ENCODE measurements around the gene CCDC9B. TPM values are rescaled to one million over a fixed set of nuclear protein-coding genes. Genes with fewer than 3 reads are reported as not detected.
A peak's percentile ranks its signal among the peaks of the same experiment; 100 is the strongest.

Gene CCDC9B
- total RNA-seq, 1 donor from 2014 or later: 58.0 TPM

- H3K27me3 Mint-ChIP-seq (ENCODE audit: low read depth): no peaks in the 10 kb centered on the region
- peak overlapping the region; percentile 99 for H3K27ac Mint-ChIP-seq (ENCODE audit: unreplicated experiment)
- peak; percentile 85 for TF ChIP-seq CTCF (IDR thresholded peaks at IDR 0.05)
- peak; percentile 92 for DNase-seq (ENCODE audit: low spot score)
- H3K9me3 Mint-ChIP-seq (ENCODE audit: low read depth): no peaks in the 10 kb centered on the region
- H3K4me3 Mint-ChIP-seq (ENCODE audit: unreplicated experiment): no peak overlapping the region
- H3K36me3 Mint-ChIP-seq (ENCODE audit: low read depth): no peaks in the 10 kb centered on the region
- H3K4me1 Mint-ChIP-seq (ENCODE audit: low read depth): peaks cover 48% of the 10 kb centered on the region
Observed at GRCh38 chr15:40344631-40345120, 3.9 kb upstream of the CCDC9B start.

- H3K27me3 Mint-ChIP-seq (ENCODE audit: low read depth): no peaks in the 10 kb centered on the region
- H3K4me3 Mint-ChIP-seq (ENCODE audit: unreplicated experiment): no peak overlapping the region
- TF ChIP-seq CTCF (IDR thresholded peaks at IDR 0.05): no peak
- H3K36me3 Mint-ChIP-seq (ENCODE audit: low read depth): no peaks in the 10 kb centered on the region
- DNase-seq (ENCODE audit: low spot score): no peak
- peak overlapping the region; percentile 99 for H3K27ac Mint-ChIP-seq (ENCODE audit: unreplicated experiment)
- H3K4me1 Mint-ChIP-seq (ENCODE audit: low read depth): peaks cover 52% of the 10 kb centered on the region
- no peaks in the 10 kb centered on the region for H3K9me3 Mint-ChIP-seq (ENCODE audit: low read depth)
Observed at GRCh38 chr15:40344217-40344616, 3.5 kb upstream of the CCDC9B start.

GRCh38 chr15:40343512-40343911, 2.8 kb upstream of the CCDC9B start:
- no peak for DNase-seq (ENCODE audit: low spot score)
- H3K4me3 Mint-ChIP-seq (ENCODE audit: unreplicated experiment): peak overlapping the region; percentile 34
- H3K4me1 Mint-ChIP-seq (ENCODE audit: low read depth): peaks cover 59% of the 10 kb centered on the region

GRCh38 chr15:40342416-40343320, 1.9 kb upstream of the CCDC9B start:
- Mint-ChIP-seq H3K4me3 (ENCODE audit: unreplicated experiment) (no peak overlapping the region), H3K27ac (ENCODE audit: unreplicated experiment) (peak overlapping the region; percentile 99), H3K27me3 (ENCODE audit: low read depth) (no peaks in the 10 kb centered on the region)

More at GRCh38 chr15:40343512-40343911, 2.8 kb upstream of the CCDC9B start:
- Mint-ChIP-seq H3K27me3 (ENCODE audit: low read depth) (no peaks in the 10 kb centered on the region), H3K36me3 (ENCODE audit: low read depth) (no peaks in the 10 kb centered on the region), H3K9me3 (ENCODE audit: low read depth) (no peaks in the 10 kb centered on the region), H3K27ac (ENCODE audit: unreplicated experiment) (peak overlapping the region; percentile 99)
- no peak for TF ChIP-seq CTCF (IDR thresholded peaks at IDR 0.05)

More at GRCh38 chr15:40342416-40343320, 1.9 kb upstream of the CCDC9B start:
- H3K36me3 Mint-ChIP-seq (ENCODE audit: low read depth): peaks cover 1% of the 10 kb centered on the region
- DNase-seq (ENCODE audit: low spot score): no peak
- no peaks in the 10 kb centered on the region for H3K9me3 Mint-ChIP-seq (ENCODE audit: low read depth)
- TF ChIP-seq CTCF (IDR thresholded peaks at IDR 0.05): no peak
- H3K4me1 Mint-ChIP-seq (ENCODE audit: low read depth): peaks cover 68% of the 10 kb centered on the region
